GM21825 (cell line): ENCODE results near the gene TSPAN5.

Source experiments
- ATAC-seq: cut with Tn5 transposase; IDR thresholded peaks from one replicate; pipeline ENCODE4 v1.9.1; 2021; ENCODE audit warnings: mild to moderate bottlenecking, moderate library complexity; ENCODE audit not compliant: unreplicated experiment

Gene TSPAN5

DNA sequence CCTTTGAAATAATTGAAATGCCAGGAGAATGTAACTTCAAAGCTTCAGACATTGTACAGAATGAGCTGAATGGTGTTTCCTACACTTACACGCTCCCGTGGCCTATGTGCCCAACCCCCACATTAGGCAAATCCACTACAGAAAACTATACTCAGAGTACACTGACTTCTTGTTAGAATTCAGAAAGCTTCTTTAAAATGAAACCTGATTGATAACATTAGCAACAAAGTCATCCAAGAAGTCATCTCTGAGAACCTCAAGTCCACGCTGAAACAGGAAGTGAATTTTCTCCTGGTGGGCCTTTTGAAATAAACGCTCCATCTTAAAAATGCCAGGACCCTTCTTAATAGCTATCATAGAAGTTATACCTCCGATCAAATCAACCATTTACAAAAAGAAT, 136.3 kb downstream of the TSPAN5 start:
- ATAC-seq = no peak

- no peak for ATAC-seq
Observed at GRCh38 chr4:98521486-98521885, 136.9 kb downstream of the TSPAN5 start.

- ATAC-seq = no peak
Observed at GRCh38 chr4:98519268-98519977, 139.0 kb downstream of the TSPAN5 start.

DNA sequence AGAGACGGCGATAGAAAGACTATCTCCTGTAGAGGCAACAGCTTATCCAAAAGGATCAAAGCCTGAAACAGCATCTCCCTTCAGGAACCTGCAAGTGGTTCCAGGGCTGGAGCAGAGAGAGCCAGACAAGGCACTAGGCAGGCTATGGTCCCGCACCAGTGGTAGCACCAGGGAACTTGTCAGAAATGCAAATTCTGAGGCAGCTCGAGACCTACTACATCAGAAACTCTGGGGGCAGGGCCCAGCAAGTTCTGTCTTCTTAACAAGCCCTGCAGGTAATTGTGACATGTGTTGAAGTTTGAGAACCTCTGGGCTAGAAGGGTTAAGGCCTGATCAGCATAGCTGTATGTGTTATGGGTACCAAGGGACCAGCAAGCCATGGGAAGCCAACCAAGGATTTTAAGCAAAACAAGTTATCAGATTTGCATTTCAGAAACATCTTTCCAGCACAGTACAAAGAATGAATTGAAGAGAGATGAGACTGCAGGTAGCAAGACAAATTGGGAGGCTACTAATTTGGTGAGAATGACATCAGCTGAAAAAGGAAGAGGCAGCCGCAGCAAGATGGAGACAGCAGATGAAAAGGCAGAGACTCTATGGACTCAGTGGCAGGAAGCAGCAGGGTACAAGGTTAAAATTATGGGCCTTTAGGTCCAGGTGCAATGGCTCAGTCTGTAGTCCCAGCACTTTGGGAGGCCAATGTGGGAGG, 139.7 kb downstream of the TSPAN5 start:
- peak; percentile 97 for ATAC-seq

DNA sequence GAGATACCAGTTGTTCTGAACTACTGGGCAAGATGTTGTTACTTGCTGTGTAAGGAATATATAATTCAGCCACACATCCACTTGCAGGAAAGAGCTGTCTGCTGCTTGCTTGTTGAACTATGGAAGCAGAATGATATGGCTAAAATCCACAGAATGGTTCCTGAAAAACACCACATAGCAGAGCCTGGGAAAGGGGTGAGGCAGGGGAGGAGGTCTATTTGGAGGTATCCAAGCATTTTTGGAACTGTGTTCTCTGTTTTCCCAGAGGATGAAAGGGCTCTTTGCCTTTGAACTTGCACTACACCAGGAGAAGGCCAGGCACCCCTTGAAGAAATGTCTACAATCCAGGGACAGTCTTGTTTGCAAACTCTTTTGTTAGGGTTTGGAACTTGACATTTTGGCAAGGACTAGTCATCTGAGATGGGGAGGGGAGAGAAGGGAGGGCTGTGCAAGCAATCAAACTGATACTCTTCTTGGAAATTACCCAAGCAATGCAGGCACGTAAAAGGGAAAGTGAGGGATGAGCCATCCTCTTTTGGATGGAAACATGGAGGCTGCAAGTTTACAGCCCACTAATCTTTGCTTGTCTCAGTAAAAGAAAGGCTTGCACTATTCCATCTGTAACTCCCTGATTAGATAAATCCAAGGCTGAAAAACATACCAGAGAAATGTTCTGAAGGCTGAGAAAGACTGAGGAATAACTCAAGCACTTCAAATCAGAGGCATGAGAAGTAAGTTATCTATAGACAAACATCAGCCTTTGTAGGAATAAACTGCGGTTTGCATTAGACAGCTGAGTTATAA, 141.0 kb downstream of the TSPAN5 start:
- ATAC-seq = no peak

- no peak for ATAC-seq
Observed at GRCh38 chr4:98516441-98517217, 141.8 kb downstream of the TSPAN5 start.

DNA sequence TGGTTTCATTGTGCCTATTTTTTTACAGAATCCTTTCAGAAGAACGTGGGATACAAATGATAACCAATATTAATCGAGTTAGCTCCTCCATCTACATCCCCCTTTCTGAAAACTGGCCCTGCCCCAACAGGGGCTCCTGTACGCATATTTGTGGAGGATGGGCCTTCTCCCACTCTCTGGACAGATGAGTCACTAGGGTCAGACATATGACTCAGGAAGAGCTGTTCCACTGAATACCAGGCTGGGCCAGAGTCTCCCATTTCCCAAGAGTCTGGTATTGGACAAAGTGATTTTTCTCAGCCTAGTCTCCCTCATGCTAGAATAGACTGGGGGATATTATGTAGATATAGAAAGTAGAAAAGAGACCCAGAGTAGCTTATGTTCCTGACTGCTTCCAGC, 142.4 kb downstream of the TSPAN5 start:
- no peak for ATAC-seq

GRCh38 chr4:98515470-98515809, 143.0 kb downstream of the TSPAN5 start:
- no peak for ATAC-seq

DNA sequence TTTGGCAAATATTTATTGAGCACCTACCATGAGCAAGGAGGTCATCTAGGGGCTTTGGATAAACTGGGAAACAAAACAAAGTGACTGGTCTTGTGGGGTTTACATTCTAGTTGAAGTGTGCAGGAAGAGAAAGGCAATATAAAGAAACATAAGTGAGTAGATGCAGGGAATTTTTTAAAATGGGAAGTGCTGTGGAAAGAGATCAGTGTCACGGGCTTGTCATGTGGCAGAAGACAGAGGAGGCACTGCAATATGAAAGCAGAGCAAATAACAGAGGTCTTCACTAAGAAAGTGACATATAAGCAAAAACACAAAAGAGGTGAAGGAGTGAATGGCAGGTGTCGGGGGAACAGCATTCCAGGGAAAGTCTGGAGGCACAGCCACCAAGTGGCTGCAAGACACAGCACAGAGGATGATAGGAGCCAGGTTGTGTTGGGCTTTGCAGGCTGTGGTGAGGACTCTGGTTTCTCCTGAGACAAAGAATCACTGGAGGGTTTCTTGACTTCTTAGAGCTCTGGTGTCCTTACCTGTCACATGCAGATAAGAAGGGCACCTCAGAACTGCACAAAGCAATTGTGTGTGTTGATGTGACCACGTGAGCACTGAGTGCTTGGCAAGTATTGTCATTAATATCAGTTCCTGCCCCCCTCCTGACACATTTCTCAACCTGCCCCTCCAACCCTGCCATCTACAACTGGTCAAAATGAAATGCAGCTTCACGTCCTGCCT, 143.5 kb downstream of the TSPAN5 start:
- no peak for ATAC-seq

GRCh38 chr4:98512918-98513317, 145.5 kb downstream of the TSPAN5 start:
- no peak for ATAC-seq

- ATAC-seq = no peak
Observed at GRCh38 chr4:98510757-98511517, 147.5 kb downstream of the TSPAN5 start.

GRCh38 chr4:98510340-98510739, 148.1 kb downstream of the TSPAN5 start:
- ATAC-seq = no peak

GRCh38 chr4:98509721-98510120, 148.7 kb downstream of the TSPAN5 start:
- ATAC-seq = no peak

- no peak for ATAC-seq
Observed at GRCh38 chr4:98508829-98509598, 149.4 kb downstream of the TSPAN5 start.

DNA sequence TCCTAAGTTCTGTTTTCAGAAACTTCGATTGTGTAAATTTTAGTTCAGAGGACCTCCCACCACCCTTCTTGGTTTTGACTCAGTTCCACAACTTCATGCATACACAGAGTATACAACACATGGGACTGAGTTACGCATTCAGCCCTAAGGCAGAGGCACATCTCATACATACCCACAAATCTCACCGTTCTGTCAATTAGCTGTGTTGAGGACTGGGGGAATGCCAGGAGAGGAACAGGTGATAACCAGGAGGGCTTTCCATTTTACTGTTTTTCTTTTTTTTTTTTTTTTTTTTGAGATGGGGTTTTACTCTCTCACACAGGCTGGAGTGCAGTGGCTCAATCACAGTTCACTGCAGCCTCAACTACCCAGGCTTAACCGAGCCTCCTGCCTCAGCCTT, 150.2 kb downstream of the TSPAN5 start:
- no peak for ATAC-seq

DNA sequence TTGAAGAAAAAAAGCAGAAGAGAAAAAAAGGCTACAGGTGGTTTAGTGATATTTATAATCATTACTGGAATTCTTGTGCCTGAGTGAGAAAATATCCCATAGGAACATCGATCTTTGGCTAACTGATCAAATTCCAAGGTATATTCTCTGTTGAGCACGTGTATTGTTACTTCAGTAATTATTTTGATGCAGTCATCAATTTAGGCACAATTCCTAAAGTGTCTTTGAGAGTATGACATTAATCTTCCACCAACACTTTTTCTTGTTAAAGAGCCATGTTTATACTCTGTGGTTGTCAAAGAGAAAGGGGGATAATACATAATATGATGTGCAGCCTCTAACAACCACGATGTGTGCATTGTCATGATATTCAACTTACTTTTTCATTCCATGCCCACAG, 151.1 kb downstream of the TSPAN5 start:
- ATAC-seq = no peak

- no peak for ATAC-seq
Observed at GRCh38 chr4:98506462-98507132, 151.8 kb downstream of the TSPAN5 start.

DNA sequence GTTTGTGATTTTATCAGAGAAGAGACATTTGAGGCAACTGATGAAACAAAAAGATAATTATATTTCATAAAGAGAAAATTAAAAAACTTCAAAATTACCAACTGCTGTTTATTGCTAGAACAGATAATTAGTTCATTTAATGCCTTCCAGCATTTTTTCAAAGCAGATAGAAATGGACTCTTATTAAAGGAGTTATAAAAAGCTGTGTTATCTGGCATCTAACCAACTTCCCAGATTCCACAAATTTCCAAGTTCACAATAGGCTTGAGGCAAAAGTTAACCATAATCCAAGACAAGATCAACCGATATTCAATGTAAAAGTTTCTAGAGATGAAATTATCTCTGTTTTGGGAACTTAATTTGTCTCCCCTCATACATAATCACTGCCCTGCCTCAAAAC, 152.4 kb downstream of the TSPAN5 start:
- ATAC-seq = no peak
